Body of pancreas (tissue), 4 donors: ENCODE results near the gene ASCC1. TPM values are rescaled to one million over a fixed set of nuclear protein-coding genes. Genes with fewer than 3 reads are reported as not detected.

Source experiments
- ATAC-seq: fragments of 150-250 bp; one replicate; pipeline ENCODE4 v1.9.1; 2016
- DNase-seq, 4 donors: peaks; one replicate each; pipeline ENCODE4 v3.0.0-alpha.2; 2019
- H3K27ac ChIP-seq, 4 donors: fragments of 200-600 bp; sonication (generic); 1 replicate in 3 of 4; 2 replicates in 1 of 4; pipeline versions ENCODE4 v1.5.1 to v1.6.1; 2016 to 2019; ENCODE audit warnings: mild to moderate bottlenecking in 1 of 4, mixed read lengths in 1 of 4, moderate library complexity in 1 of 4
- H3K27me3 ChIP-seq, 2 donors: fragments of 200-600 bp; sonication (generic); one replicate each; pipeline ENCODE4 v1.6.0; 2016; ENCODE audit warnings: mild to moderate bottlenecking in 1 of 2
- H3K36me3 ChIP-seq, 2 donors: fragments of 200-600 bp; sonication (generic); replicated peaks in 1 of 2; 2 replicates each; pipeline ENCODE4 v1.5.1; 2016; ENCODE audit warnings: low read depth in 2 of 2; ENCODE audit not compliant: insufficient read depth in 1 of 2
- H3K4me1 ChIP-seq: fragments of 200-600 bp; sonication (generic); one replicate; pipeline ENCODE4 v1.6.0; 2016
- H3K4me3 ChIP-seq, 2 donors: fragments of 200-600 bp; sonication (generic); 1 replicate in 1 of 2; 2 replicates in 1 of 2; pipeline ENCODE4 v1.5.1; 2016 to 2019
- H3K9me3 ChIP-seq, 3 donors: fragments of 200-600 bp; sonication (generic); 1 replicate in 2 of 3; 2 replicates in 1 of 3; pipeline ENCODE4 v1.5.1; 2016
- POLR2A ChIP-seq, 3 donors: fragments of 450-650 bp; IDR thresholded peaks; one replicate each; pipeline ENCODE4 v1.6.1; 2016; ENCODE audit warnings: antibody characterized with exemption in 3 of 3, mild to moderate bottlenecking in 2 of 3
- WGBS, 2 donors: methylation state at CpG; one replicate each; pipeline ENCODE4 v1.1.5; 2017; 5-methylcytosine and 5-hydroxymethylcytosine counted together
- intact Hi-C: fragments of 100-400 bp; cut with DNase I; formaldehyde crosslinking; loops from one replicate; pipeline ENCODE4 v1.15.1; 2023
- total RNA-seq, 2 donors: library from RNA; depleted of rRNA; stranded (reverse); fragments of >200 nt; gene quantifications; one replicate each; pipeline ENCODE4 v1.1.0, GENCODE V29; 2016
- TF ChIP-seq, protein P1 (sequence below), 7 experiments: fragments of 450-650 bp in 4 of 7; fragments of 200-600 bp in 3 of 7; sonication (generic) in 3 of 7; IDR thresholded peaks; one replicate each; pipeline ENCODE4 v1.5.1; 2016 to 2019; ENCODE audit warnings: antibody characterized with exemption in 7 of 7

ASCC1 gene
- total RNA-seq, 2 donors from 2014 or later, result 16.1 to 17.1 TPM

DNA sequence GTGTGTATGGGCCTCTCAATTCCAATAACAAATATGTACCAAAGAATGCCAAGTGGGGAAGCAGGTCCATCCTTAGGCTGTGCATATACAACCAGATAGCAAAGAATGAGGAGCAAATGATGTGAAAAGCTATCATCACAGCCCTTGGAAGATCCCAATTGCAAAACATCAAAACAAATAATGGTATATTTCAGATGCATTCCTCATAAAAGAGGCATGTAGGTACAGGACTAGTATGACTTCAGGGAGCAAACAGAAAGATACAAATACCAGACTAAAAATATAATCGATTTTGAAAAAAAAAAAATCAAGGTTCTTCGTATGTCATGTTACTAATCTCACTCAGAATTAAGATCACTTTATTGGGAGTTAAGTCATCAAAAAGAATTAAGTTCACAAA is 109.2 kb downstream of the ASCC1 start:
- no peaks in the 10 kb centered on the region for H3K9me3 ChIP-seq
- DNase-seq, result no peak
- no peaks in the 10 kb centered on the region for H3K4me1 ChIP-seq
- ATAC-seq, result no peak
- no peak overlapping the region for H3K4me3 ChIP-seq
- intact Hi-C loops, result no loop called here
- WGBS, 2 donors, result 80 to 84% methylated on average over 2 of the region's 2 CpGs
- TF ChIP-seq POLR2A (IDR thresholded peaks at IDR 0.05), result no peak
- TF ChIP-seq, protein P1, sequence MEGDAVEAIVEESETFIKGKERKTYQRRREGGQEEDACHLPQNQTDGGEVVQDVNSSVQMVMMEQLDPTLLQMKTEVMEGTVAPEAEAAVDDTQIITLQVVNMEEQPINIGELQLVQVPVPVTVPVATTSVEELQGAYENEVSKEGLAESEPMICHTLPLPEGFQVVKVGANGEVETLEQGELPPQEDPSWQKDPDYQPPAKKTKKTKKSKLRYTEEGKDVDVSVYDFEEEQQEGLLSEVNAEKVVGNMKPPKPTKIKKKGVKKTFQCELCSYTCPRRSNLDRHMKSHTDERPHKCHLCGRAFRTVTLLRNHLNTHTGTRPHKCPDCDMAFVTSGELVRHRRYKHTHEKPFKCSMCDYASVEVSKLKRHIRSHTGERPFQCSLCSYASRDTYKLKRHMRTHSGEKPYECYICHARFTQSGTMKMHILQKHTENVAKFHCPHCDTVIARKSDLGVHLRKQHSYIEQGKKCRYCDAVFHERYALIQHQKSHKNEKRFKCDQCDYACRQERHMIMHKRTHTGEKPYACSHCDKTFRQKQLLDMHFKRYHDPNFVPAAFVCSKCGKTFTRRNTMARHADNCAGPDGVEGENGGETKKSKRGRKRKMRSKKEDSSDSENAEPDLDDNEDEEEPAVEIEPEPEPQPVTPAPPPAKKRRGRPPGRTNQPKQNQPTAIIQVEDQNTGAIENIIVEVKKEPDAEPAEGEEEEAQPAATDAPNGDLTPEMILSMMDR (IDR thresholded peaks at IDR 0.05), result no peak
- no peaks in the 10 kb centered on the region for H3K36me3 ChIP-seq
- no peaks in the 10 kb centered on the region for H3K27me3 ChIP-seq
- H3K27ac ChIP-seq, result no peak overlapping the region

DNA sequence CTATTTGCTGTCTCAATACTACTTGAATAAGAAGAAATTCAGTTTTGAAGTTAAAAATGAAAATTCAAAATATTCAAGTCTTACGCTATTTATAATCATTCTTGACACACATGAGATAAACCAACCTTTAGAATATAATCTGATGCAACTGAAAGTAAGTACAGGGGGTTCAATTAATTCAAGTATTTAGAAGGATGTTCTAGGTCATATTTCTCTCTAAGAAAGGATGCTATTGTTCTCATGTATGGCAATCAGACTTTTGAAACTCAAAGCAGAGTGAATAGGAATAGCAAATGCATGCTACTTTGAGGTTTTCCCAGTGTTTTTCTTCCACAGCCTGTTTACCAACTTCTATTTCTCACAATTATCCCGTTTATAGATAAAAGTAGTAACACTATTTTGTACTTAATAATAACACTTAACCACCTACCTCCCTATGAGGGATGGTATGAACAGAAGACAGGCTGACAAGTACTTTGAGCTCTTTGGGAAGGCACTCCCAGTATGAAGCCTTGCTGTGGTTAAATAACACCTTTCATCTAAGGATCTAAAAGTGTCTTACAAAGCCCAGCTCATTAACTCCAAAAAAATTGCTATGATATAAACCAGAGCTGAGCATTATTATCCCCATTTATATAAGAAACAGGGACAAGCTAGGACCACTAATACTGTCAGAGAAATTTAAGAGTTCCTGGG is 109.8 kb downstream of the ASCC1 start:
- TF ChIP-seq POLR2A (IDR thresholded peaks at IDR 0.05), result no peak
- TF ChIP-seq, protein P1 (IDR thresholded peaks at IDR 0.05), result no peak
- Histone ChIP-seq H3K4me1 (no peaks in the 10 kb centered on the region), H3K9me3 (no peaks in the 10 kb centered on the region), H3K27ac (no peak overlapping the region), H3K36me3 (no peaks in the 10 kb centered on the region), H3K4me3 (no peak overlapping the region), H3K27me3 (no peaks in the 10 kb centered on the region)
- intact Hi-C loops, result no loop called here
- WGBS, 2 donors, result 81 to 89% methylated on average over 2 of the region's 2 CpGs
- ATAC-seq (no peak), DNase-seq (no peak)

DNA sequence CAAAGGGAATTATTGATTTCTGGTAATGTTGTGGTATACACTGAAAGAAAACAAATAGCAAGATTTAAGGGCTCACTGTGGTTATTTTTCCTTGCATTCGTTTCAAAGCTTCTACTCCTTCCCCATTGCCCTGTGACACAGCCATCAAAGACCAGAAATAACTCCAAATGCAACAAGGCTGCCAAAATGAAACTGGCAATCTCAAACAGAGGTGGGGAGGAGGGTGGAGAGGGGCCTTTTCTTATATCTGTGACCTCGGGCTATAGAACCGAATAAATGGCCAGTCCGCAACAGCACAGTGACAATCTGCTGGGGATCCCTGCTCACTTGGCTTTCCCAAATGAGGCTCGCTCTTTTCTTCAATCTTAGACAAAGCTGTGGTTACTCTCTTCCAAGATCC is 110.4 kb downstream of the ASCC1 start:
- no peak for TF ChIP-seq POLR2A (IDR thresholded peaks at IDR 0.05)
- TF ChIP-seq, protein P1 (IDR thresholded peaks at IDR 0.05), result no peak
- no peak for ATAC-seq
- intact Hi-C loops, result no loop called here

DNA sequence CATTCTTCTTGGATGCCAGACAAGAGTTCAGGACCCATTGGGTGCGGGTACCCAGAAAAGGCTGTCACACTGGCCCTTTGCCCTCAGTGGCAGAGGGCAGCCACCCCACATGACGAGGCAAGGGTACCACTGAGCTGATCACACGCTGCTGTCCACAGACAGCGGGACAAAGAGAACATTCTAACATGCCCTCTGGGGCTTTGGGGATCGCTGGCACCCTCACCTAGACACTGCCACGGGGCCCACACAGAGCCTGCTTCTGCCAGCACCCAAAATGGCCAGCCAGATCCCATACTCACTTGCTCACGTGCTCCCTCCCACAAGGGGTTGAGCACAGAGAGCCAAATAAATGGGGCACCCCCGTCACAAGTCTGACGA is 111.0 kb downstream of the ASCC1 start:
- DNase-seq, result no peak
- no peaks in the 10 kb centered on the region for H3K4me1 ChIP-seq
- WGBS, 2 donors, result 95 to 99% methylated on average over 8 to 9 of the region's 9 CpGs
- H3K27me3 ChIP-seq, result no peaks in the 10 kb centered on the region
- no peak overlapping the region for H3K27ac ChIP-seq
- ATAC-seq, result no peak
- H3K9me3 ChIP-seq, result no peaks in the 10 kb centered on the region
- TF ChIP-seq POLR2A (IDR thresholded peaks at IDR 0.05), result no peak
- TF ChIP-seq, protein P1 (IDR thresholded peaks at IDR 0.05), result no peak
- H3K4me3 ChIP-seq, result no peak overlapping the region
- H3K36me3 ChIP-seq, result no peaks in the 10 kb centered on the region
- intact Hi-C loops, result no loop called here

More for the DNA sequence above, 110.4 kb downstream of the ASCC1 start:
- H3K36me3 ChIP-seq, result no peaks in the 10 kb centered on the region
- no peak for DNase-seq
- H3K4me3 ChIP-seq, result no peak overlapping the region
- WGBS, 2 donors, result 91 to 96% methylated on average over 5 of the region's 5 CpGs
- H3K27me3 ChIP-seq, result no peaks in the 10 kb centered on the region
- no peak overlapping the region for H3K27ac ChIP-seq
- no peaks in the 10 kb centered on the region for H3K4me1 ChIP-seq
- H3K9me3 ChIP-seq, result no peaks in the 10 kb centered on the region

DNA sequence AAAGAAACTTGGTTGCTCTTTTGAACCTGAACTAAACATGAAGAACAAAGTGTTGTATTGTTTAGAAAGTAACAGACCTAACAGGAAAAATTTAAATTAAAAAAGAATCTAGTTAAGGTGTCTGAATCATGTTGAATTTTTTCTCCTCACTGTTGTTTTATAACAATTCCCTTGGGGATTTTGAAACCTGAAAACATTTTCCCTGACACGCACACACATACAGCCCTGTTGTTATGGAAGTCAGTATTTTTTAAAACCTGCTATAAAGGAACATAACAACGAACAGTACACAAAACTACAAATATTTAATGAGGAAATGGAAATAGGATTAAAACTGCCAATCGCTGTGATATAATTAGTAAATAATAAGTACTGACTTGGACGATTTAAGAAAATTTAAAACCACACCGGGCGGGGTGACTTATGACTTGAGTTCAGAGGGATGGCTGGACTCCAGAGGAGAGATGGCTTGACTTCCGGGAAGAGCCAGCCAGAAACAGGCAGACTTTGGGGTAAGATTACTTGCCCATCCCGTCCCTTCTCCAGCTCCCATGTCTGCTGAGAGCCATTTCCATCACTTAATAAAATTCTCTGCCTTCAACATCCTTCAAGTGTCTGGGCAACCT is 111.5 kb downstream of the ASCC1 start:
- no peak for ATAC-seq

More for the DNA sequence above, 111.5 kb downstream of the ASCC1 start:
- no peak for TF ChIP-seq POLR2A (IDR thresholded peaks at IDR 0.05)
- TF ChIP-seq, protein P1 (IDR thresholded peaks at IDR 0.05), result no peak
- no peak for DNase-seq
- H3K36me3 ChIP-seq, result no peaks in the 10 kb centered on the region
- H3K27me3 ChIP-seq, result no peaks in the 10 kb centered on the region
- 72 to 73% methylated on average over 8 of the region's 8 CpGs for WGBS, 2 donors
- H3K27ac ChIP-seq, result peak overlapping the region in 1 of 4 donors; percentile 5
- intact Hi-C loops, result no loop called here
- no peaks in the 10 kb centered on the region for H3K4me1 ChIP-seq
- no peaks in the 10 kb centered on the region for H3K9me3 ChIP-seq
- no peak overlapping the region for H3K4me3 ChIP-seq
